Mesenteric fat pad (tissue), 1 donor: ENCODE data around the gene LCTL. TPM values are rescaled to one million over a fixed set of nuclear protein-coding genes. Genes with fewer than 3 reads are reported as not detected.
"Not testable (repeated sequence)": the region's sequence is repeated elsewhere in the genome, so short reads cannot be mapped to it uniquely, and the experiment has no call there.

Experiments
- DNase-seq: peaks from one replicate; pipeline ENCODE4 v3.0.0-alpha.2; 2020; ENCODE audit warnings: low spot score
- total RNA-seq: library from RNA; stranded (reverse); fragmentation: NEBNext Ultra II Directional; extraction: Animal tissue kit (Norgen Biotek cat#: 25700); gene quantifications from one replicate; pipeline ENCODE4 v1.2.1, GENCODE V29; 2021
- donor health status: DM: yes; HTN: yes; CAD: no.

LCTL gene
- total RNA-seq, 1 donor from 2014 or later: not detected

DNA sequence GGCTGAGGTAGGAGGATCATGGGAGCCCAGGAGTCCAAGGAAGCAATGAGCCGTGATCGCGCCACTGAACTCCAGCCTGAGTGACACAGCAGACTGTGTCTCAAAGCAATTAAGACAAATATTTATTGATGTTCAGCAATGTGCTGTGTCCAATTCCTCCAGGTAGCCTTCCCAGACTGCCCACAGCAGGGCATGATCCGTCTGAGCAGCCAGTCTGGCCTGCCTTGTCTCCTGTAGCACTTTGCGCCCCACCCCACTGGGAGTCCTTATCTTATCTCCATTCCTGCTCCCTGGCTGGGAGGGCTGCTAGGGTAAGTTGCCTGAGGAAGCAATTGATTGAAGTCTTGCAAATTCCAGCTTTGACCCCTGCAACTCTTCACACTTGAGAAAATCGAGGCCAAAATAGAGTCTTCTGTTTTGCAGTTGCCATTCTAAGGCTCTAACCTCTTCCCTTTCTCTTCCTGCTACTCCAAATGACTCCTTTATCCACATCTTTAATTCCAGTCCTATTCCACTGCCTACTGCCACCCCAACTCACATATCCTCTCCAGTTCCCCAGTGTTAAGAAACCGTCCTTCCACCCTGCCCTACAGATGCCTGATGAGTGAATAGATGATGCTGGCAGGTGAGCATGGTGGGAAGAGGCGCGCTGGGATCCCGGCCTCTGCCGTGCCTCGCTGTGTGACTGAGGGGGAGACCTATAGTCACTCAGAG, 26.9 kb upstream of the LCTL start:
- DNase-seq: no peak

GRCh38 chr15:66591322-66591862, 25.6 kb upstream of the LCTL start:
- no peak for DNase-seq

GRCh38 chr15:66590435-66590834, 24.6 kb upstream of the LCTL start:
- no peak for DNase-seq

- not testable (repeated sequence) for DNase-seq
These were observed 23.6 kb upstream of the LCTL start for GRCh38 chr15:66589429-66589828.

- no peak for DNase-seq
These were observed 23.2 kb upstream of the LCTL start for GRCh38 chr15:66588971-66589370.

GRCh38 chr15:66588537-66588936, 22.7 kb upstream of the LCTL start:
- DNase-seq: no peak

GRCh38 chr15:66587749-66588148, 22.0 kb upstream of the LCTL start:
- no peak for DNase-seq

DNA sequence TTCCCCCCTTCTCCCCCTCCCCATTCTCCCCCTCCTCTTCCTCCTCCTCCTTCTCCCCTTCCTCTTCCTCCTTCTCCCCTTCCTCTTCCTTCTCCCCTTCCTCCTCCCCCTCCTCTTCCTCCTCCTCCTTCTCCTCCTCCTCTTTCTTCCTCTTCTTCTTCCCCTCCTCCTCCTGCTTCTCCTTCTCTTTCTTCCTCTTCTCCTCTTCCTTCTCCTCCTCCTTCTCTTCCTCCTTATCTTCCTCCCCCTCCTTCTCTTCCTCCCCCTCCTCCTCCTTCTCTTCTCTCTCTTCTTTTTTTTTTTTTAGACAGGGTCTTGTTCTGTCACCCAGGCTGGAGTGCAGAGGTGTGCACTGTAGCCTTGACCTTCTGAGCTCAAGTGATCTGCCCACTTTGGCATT, 21.2 kb upstream of the LCTL start:
- no peak for DNase-seq

DNA sequence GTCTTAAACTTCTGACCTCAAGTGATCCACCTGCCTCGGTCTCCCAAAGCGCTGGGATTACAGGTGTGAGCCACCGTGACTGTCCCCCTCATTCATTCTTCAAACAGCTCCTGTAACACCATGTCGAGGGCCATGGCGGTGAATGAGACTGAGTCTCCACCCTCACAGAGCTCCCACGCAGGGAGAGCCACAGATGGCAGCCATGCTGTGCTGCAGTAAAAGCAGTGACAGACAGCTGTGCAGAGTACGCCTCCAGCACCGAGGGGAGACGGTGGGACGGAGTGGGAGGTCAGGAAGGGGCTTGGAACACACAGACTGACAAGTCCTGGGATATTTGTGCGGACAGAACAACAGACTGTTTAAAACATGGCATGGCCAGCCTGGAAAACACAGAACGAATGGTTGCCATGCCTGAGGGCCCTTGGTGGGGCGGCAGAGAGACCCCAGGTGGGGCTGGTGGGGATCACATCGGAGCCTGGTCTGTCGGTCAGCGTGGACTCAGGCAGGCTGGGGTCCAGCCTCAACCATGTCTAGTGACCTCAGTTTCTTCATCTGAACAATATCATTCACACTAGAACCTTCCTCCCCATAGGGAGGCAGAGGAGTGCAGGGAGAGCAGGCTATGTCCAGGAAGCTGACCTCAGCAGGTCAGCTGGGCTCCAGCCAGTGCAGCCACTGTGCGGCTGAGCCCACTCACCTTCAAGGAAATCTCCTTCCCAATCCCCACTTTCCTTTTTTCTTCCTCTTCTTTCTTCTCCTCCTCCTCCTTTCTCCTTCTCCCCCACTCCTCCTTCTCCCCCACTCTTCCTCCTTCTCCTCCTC, 20.6 kb upstream of the LCTL start:
- DNase-seq: no peak

- DNase-seq: no peak
These were observed 16.3 kb upstream of the LCTL start for GRCh38 chr15:66581972-66582537.

DNA sequence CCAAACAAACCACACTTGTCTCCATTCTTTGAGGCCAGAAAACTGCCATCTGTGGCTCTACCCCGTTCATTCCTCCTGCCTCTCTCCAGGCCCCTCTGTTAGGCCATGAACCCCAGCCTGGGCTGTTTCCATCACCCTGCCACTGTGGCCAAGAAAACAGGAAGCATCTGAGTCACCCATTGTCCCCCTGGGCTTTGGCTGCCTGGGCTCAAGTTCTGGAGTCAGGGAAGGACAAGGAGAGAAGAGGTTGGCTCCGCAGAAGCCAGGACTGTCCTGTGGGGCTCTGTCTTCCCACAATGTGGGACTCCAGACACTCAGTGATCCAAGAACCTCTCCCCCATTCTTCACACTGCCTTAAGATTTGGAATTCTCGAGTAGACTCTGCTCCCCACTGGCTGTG, 14.8 kb upstream of the LCTL start:
- DNase-seq: no peak

DNA sequence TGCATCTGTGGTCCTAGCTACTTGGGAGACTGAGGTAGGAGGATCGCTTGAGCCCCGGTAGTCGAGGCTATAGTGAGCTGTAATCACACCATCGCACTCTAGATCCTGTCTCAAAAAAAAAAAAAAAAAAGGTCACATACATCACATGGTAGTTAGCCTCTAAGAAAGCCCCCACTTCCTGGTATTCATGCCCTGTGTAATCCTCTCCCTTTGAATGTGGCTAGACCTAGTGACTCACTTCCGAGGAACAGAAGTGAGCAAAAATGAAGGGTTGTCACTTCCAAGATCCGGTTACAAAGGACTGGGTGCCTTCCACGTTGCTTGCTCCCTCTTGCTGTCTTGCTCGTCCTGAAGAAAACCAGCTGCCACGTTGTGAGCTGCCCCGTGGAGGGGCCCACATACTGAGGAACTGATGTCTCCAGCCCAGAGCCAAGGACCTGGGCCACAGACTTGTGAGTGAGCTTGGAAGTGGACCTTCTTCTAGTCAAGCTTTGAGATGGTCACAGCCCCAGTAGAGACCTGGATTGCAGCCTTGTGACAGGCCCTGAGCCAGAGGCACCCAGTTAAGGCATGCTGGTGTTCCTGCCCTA, 12.6 kb upstream of the LCTL start:
- DNase-seq: no peak

DNA sequence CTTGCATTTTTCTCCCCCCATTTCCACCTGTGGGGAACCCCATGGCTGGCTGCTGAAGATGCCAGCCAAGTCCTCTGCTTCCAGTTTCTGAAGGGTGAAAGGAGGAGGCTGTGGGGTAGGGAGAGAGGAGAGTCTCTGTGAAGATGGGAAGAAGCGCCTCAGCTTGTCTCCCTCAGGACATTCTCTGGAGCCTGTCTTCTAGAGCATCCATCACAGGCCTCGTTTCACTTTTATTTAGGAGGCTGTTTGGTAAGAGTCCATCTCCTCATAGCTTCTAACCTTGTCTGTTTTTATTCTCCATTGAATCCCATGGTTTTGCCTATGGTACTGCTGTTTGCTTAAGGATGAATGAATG, 8.8 kb upstream of the LCTL start:
- DNase-seq: no peak

GRCh38 chr15:66573719-66574595, 8.2 kb upstream of the LCTL start:
- DNase-seq: no peak

DNA sequence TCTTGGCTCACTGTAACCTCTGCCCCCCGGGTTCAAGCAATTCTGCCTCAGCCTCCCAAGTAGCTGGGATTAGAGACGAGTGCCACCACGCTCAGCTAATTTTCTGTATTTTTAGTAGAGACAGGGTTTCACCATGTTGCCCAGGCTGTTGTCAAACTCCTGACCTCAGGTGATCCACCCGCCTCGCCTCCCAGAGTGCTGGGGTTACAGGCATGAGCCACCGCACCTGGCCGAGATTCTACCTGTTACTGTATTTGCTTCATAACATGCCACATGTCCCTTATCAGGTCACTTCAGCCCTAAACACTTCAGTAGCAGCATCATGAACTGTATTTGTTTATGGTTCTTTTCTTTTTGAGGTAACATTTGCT, 7.5 kb upstream of the LCTL start:
- DNase-seq: no peak

DNA sequence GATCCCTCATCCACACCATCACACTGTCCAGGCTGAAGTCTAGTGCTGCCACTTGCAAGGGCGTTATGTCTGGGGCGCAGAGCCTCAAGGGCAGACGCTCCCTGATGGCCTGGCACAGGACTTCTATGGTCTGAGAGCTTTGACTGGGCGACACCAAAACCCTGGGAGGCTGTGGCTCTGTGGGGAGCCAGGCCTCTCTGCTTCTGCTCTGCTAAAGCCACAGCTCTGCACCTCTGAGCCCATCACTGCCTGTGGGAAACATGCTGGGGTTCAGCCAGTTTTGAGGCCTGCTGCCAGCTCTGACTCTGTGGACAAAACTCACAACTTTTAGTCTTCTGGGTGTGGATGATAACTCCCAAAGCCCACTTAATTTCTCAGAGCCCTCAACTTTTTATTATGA, 6.3 kb upstream of the LCTL start:
- DNase-seq: no peak

GRCh38 chr15:66570842-66571478, 5.2 kb upstream of the LCTL start:
- peak; percentile 35 for DNase-seq

DNA sequence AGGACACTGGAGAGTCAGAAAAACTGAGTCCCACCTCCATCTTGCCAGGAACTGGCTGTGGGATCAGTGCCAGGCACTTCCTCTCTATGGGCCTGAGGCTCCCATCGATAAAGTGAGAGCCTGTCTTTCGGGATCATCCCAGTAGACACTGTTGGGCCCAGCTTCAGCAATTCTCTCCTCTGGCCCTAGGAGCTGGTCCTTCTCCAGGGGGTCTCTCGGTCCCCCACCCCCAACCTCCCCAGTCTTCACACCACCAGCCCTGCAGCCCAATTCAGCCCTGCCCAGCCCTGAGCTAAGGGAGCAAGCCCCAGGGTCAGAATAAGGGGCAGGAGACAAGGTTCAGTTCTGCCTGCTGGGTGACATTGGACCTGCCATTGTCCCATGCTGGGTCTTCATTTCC, 4.5 kb upstream of the LCTL start:
- DNase-seq: peak; percentile 51

- DNase-seq: peak; percentile 73
These were observed 3.8 kb upstream of the LCTL start for GRCh38 chr15:66569461-66570137.

DNA sequence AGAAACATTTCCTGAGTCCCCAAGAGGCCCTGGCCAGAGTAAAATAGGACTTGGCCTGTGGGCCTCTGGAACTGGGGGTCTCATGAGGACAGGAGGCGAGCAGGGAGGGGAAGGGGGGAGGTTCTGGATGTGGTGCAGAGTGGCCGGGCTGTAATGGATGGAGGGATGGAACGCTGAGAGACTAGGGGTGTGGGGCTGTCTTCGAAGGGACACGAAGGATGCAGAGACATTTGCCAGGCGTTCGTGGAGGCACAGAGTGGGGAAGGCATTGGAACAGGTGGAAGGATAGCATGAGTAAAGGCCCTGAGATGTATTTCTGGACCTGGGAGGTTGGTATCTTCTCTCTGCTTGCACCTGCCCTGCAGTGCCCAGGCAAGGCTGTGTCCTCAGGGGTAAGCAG, 2.1 kb upstream of the LCTL start:
- peak; percentile 20 for DNase-seq
